OCI-LY3 (cell line): ENCODE results near the gene TCF7.

Experiments used
- CTCF ChIP-seq: fragments of 200-600, 300-600 bp; sonication (generic); IDR thresholded peaks from 2 replicates; pipeline ENCODE4 v1.5.1; 2014; ENCODE audit warnings: antibody characterized with exemption, low read length, low read depth
- EZH2phosphoT487 ChIP-seq: fragments of 200-600 bp; shearing (Covaris generic); IDR thresholded peaks from 2 replicates; pipeline ENCODE4 v1.6.1; 2018; ENCODE audit warnings: antibody characterized with exemption, mixed run types, low read depth

GRCh38 chr5:134101686-134102439, 12.6 kb upstream of the TCF7 start:
- TF ChIP-seq CTCF (peak; percentile 62), EZH2phosphoT487 (no peak)
